Osteoblast (primary cell): ENCODE measurements around the gene RSPH6A. TPM values are rescaled to one million over a fixed set of nuclear protein-coding genes. Genes with fewer than 3 reads are reported as not detected.
A peak's percentile ranks its signal among the peaks of the same experiment; 100 is the strongest.

Experiments used
- DNase-seq: peaks from one replicate; pipeline ENCODE4 v3.0.0; 2011; ENCODE audit warnings: low spot score, mixed read lengths; ENCODE audit not compliant: insufficient read length; ENCODE audit errors: missing footprints
- H2AFZ ChIP-seq: 2 replicates; pipeline ENCODE4 v1.6.0; 2011; ENCODE audit warnings: mild to moderate bottlenecking, low read length
- H3K27ac ChIP-seq: 2 replicates; pipeline ENCODE4 v1.5.1; 2011; ENCODE audit warnings: mild to moderate bottlenecking, low read depth, low read length, moderate library complexity
- H3K27me3 ChIP-seq: 2 replicates; pipeline ENCODE4 v1.6.0; 2012; ENCODE audit warnings: mild to moderate bottlenecking, control low read depth, inconsistent platforms, low read length, moderate library complexity; ENCODE audit not compliant: insufficient read depth
- H3K36me3 ChIP-seq: 2 replicates; pipeline ENCODE4 v1.5.1; 2011; ENCODE audit warnings: mild to moderate bottlenecking, low read length, control low read depth, moderate library complexity; ENCODE audit not compliant: insufficient read depth
- H3K4me1 ChIP-seq: 2 replicates; pipeline ENCODE4 v1.5.1; 2011; ENCODE audit warnings: mild to moderate bottlenecking, low read length, control low read depth, moderate library complexity; ENCODE audit not compliant: insufficient read depth
- H3K4me2 ChIP-seq: 2 replicates; pipeline ENCODE4 v1.6.0; 2011; ENCODE audit warnings: mild to moderate bottlenecking, low read length; ENCODE audit not compliant: insufficient read depth
- H3K4me3 ChIP-seq: fragments of 200-600 bp; sonication (generic); 3 replicates; pipeline ENCODE4 v1.5.1; 2012; ENCODE audit warnings: mild to moderate bottlenecking, low read length, inconsistent platforms; ENCODE audit not compliant: insufficient read depth
- H3K79me2 ChIP-seq: 2 replicates; pipeline ENCODE4 v1.6.0; 2012; ENCODE audit warnings: mild to moderate bottlenecking, low read length, control low read depth, inconsistent platforms; ENCODE audit not compliant: insufficient read depth
- H3K9me3 ChIP-seq: 2 replicates; pipeline ENCODE4 v1.5.1; 2011; ENCODE audit warnings: low read depth, low read length, control low read depth
- H4K20me1 ChIP-seq: 2 replicates; pipeline ENCODE4 v1.6.0; 2012; ENCODE audit warnings: mild to moderate bottlenecking, low read length, control low read depth; ENCODE audit not compliant: insufficient read depth
- CTCF ChIP-seq: IDR thresholded peaks from 2 replicates; pipeline ENCODE4 v1.5.1; 2011; ENCODE audit warnings: mild to moderate bottlenecking, low read depth, low read length, moderate library complexity; ENCODE audit errors: extremely low read depth
- total RNA-seq: library from RNA; depleted of rRNA; stranded (reverse); fragments of >200 nt; gene quantifications from 2 replicates; pipeline ENCODE4 v1.2.3, GENCODE V29; 2012

RSPH6A gene
- total RNA-seq, 1 donor, result under 0.01 TPM

GRCh38 chr19:45817725-45818301, 2.7 kb upstream of the RSPH6A start:
- TF ChIP-seq CTCF, result no peak
- H3K79me2 ChIP-seq, result no peaks in the 10 kb centered on the region
- no peaks in the 10 kb centered on the region for H3K9me3 ChIP-seq
- H3K4me3 ChIP-seq, result no peak overlapping the region
- H3K4me1 ChIP-seq, result peaks cover 6% of the 10 kb centered on the region
- DNase-seq, result peak; percentile 89
- H3K27me3 ChIP-seq, result no peaks in the 10 kb centered on the region
- peaks cover 24% of the 10 kb centered on the region for H3K36me3 ChIP-seq
- no peak overlapping the region for H3K27ac ChIP-seq
- no peak overlapping the region for H3K4me2 ChIP-seq
- no peak overlapping the region for H2AFZ ChIP-seq
- peaks cover 3% of the 10 kb centered on the region for H4K20me1 ChIP-seq

GRCh38 chr19:45817010-45817724, 2.1 kb upstream of the RSPH6A start:
- Histone ChIP-seq H3K4me1 (peaks cover 6% of the 10 kb centered on the region), H3K79me2 (no peaks in the 10 kb centered on the region), H3K27me3 (no peaks in the 10 kb centered on the region), H3K9me3 (no peaks in the 10 kb centered on the region), H3K4me2 (no peak overlapping the region), H3K27ac (peak overlapping the region; percentile 28), H4K20me1 (peaks cover 3% of the 10 kb centered on the region), H3K36me3 (peaks cover 22% of the 10 kb centered on the region), H3K4me3 (no peak overlapping the region), H2AFZ (no peak overlapping the region)
- peak; percentile 100 for DNase-seq
- peak; percentile 100 for TF ChIP-seq CTCF

- H3K79me2 ChIP-seq, result no peaks in the 10 kb centered on the region
- DNase-seq, result no peak
- no peaks in the 10 kb centered on the region for H3K27me3 ChIP-seq
- peaks cover 3% of the 10 kb centered on the region for H4K20me1 ChIP-seq
- no peak overlapping the region for H3K4me3 ChIP-seq
- H3K9me3 ChIP-seq, result no peaks in the 10 kb centered on the region
- H3K27ac ChIP-seq, result peak overlapping the region; percentile 28
- H2AFZ ChIP-seq, result no peak overlapping the region
- H3K36me3 ChIP-seq, result peaks cover 18% of the 10 kb centered on the region
- H3K4me1 ChIP-seq, result peaks cover 6% of the 10 kb centered on the region
- no peak for TF ChIP-seq CTCF
- H3K4me2 ChIP-seq, result no peak overlapping the region
These were observed 1.3 kb upstream of the RSPH6A start for GRCh38 chr19:45816236-45817009.
